Fibroblast of mammary gland (primary cell): ENCODE results near the gene RAP1A.

Source experiments
- DNase-seq: peaks from one replicate; pipeline ENCODE4 v3.0.0-alpha.2; 2010; ENCODE audit warnings: low read depth
- H3K4me3 ChIP-seq: 2 replicates; pipeline ENCODE4 v1.5.1; 2011; ENCODE audit warnings: low read depth, mild to moderate bottlenecking, low read length, moderate library complexity; ENCODE audit not compliant: control insufficient read depth
- TF ChIP-seq, protein P1 (sequence below): conservative IDR thresholded peaks from 2 replicates; pipeline ENCODE4 v1.5.1; 2011; ENCODE audit warnings: low read depth, low read length, inconsistent platforms; ENCODE audit not compliant: control insufficient read depth, insufficient read depth

The RAP1A gene

DNA sequence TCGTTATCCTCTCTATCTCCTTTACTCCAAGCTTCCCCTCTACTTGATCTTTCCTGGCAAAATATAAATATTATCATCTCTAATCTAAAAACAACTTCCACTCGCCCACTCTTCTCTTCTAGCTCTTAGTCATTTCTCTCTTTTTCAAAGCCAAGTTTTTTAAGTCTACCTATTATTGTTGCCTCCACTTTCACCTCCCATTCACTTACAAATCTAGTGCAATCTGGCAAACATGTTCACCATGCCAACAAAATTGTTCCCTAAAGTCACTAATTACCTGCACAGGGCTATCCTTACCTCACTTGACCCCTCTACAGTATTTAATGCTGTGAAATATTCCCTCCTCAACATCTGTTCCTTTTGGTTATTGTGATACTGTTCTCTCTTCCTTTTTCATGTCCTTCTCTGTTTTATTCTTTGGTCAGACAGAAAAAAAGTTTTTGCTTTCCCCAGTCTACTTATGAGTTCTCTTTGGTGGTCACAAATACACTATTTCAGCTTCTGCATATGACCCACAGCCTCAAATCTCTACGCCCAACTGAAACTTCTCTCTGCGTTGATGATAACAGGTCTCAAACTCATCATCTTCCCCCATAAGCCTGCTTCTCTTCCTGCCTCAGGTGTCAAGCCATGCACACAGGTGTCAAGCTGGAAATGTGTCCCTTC lies 31.9 kb upstream of the RAP1A start:
- no peak overlapping the region for H3K4me3 ChIP-seq
- no peak for DNase-seq
- TF ChIP-seq, protein P1, sequence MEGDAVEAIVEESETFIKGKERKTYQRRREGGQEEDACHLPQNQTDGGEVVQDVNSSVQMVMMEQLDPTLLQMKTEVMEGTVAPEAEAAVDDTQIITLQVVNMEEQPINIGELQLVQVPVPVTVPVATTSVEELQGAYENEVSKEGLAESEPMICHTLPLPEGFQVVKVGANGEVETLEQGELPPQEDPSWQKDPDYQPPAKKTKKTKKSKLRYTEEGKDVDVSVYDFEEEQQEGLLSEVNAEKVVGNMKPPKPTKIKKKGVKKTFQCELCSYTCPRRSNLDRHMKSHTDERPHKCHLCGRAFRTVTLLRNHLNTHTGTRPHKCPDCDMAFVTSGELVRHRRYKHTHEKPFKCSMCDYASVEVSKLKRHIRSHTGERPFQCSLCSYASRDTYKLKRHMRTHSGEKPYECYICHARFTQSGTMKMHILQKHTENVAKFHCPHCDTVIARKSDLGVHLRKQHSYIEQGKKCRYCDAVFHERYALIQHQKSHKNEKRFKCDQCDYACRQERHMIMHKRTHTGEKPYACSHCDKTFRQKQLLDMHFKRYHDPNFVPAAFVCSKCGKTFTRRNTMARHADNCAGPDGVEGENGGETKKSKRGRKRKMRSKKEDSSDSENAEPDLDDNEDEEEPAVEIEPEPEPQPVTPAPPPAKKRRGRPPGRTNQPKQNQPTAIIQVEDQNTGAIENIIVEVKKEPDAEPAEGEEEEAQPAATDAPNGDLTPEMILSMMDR = no peak

DNA sequence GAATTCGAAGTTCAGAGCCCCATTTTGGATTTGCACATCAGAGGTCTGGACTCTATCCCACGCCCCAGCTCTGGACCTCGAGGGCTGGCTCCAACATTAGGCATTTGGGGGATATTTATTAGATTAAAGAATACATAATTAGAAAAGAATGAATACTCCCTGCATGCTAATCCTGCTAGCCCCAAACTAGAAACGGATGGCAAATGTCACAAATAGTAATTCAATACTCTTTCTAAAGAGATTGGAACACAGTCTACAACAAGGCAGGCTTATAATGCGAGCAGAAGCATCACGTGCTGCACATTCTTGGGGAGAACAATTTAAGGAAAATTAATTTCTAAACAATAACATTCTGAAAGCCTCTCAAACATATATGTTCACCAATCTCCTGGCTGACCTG lies 27.7 kb upstream of the RAP1A start:
- TF ChIP-seq, protein P1 = no peak
- H3K4me3 ChIP-seq = no peak overlapping the region
- no peak for DNase-seq

DNA sequence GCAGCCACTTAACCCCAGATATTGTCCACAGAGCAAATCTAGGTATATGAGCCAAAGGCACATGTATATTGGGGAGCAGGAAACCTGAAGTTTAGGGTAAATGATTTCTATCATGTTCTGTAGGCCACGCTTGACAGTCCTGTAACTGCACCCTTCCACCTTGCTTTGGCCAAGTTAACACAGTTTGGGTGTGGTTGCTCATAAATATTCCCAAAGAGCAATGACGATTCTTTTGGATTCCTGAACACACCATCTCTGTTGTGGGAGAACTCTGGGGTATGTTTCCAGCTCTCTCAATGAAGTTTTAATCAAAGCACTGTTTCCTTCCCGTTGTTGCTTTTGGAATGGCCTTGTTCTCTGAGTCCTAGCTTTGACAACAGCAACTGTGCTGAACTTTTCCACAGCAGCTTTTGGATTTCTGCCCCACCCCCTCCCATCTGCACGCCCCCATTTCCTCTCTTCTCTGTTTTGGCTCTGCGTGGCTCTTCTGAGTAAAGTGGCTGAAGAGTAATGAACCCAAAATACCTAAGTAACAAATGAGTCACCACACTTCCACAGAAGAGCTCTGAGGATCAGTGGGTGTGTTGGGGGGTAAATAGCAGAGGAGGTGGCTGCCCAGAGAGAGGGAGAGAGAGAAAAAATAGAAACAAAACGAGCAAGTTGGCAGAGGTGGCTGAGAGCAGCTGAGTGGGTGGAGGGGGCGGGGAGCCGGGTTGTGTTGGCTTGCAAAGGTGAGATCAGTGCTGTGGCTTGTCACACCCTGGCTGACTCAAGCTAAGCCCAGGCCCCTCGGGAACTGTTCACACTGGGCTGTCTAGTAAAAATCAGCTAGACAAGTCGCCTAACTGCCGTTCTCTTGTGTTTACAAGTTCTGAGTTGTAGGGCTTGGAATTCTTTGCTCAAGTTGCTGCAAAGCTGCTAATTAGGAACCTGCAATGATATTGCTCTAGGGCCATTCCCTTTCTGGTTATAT lies 26.9 kb upstream of the RAP1A start:
- peak; percentile 88 for DNase-seq
- H3K4me3 ChIP-seq = no peak overlapping the region
- TF ChIP-seq, protein P1 = no peak

DNA sequence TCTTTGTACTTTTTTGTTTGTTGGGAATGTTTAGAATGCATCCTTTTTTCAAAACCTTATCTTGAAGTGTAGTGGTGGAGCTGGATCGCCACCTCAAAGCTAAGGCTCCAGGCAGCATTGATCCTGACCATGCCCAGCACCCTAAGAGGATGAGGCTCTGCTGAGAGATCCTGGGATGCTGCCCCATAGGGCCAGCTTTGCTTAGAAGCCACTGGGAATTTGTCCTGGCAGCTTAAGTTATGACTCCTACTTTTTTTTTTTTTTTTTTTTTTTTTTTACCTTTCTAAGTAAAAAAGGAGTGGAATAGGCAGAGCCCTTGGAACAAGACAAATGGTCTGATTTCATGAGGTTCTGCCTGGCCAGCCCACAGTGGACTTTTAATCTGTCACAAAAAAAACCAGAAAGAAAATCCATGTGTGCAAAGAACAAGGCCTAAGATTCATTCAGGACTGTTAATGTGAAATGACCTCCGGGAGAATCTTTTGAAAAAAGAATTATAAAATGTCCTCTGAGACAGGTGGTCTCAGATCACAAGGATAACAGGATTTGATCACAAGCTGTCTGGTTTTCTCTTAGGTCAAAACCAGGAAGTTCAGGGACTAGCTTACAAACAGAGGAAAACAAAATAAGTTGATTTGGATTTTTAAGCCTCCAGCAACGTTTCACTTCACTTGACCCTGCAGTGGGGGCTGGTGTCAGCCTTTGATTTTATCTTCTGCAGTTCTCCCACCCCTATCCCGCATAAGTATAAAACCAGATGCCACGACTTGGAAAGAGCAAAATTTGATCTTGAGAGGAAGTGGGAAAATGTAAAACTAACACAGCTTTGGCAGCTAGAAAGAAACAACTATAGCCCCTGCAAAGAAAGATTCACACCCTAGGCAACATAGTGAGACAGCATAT lies 25.9 kb upstream of the RAP1A start:
- TF ChIP-seq, protein P1 = no peak
- DNase-seq = no peak
- no peak overlapping the region for H3K4me3 ChIP-seq

DNA sequence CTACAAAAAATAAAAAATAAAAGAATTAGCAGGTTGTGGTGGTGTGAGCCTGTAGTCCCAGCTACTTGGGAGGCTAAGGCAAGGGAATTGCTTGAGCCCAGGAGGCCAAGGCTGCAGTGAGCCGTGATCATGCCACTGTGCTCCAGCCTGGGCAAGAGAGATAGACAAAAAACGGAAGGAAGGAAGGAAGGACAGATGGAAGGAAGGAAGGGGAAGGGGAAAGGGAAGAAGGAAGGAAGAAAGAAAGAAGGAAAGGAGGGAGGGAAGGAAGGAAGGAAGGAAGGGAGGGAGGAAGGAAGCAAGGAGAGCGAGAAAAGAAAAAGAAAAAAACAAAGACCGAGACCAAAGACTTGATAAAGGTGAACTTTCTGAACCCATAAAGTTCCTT lies 25.3 kb upstream of the RAP1A start:
- TF ChIP-seq, protein P1 = no peak
- DNase-seq = no peak

DNA sequence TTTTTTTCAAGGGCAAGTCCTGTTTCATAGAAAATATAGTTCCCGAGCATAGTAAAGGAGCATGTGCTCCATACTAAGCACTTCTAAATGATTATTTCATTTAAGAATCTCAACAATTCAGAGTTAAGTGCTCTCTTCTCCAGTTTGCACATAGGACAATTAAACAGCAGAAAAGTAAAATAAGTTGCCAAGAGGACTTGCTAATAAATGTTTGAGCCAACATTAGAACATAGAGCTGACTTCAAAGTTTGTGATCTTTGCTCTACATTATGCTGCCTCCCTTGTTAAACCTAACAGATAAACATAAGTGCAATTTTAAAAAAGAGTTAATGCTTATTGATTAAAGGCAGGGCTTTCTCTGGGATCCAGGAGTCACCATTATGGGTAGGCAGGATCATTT lies 23.8 kb upstream of the RAP1A start:
- no peak for DNase-seq
- TF ChIP-seq, protein P1 = no peak
- H3K4me3 ChIP-seq = no peak overlapping the region

More for the DNA sequence above, 25.3 kb upstream of the RAP1A start:
- H3K4me3 ChIP-seq = no peak overlapping the region
